ENCODE data around the gene SFTPB.

Gene SFTPB

GRCh38 chr2:85702172-85702571 lies 34.2 kb upstream of the SFTPB start:
- DNase-seq (ENCODE audit: low read depth) = no peak

DNA sequence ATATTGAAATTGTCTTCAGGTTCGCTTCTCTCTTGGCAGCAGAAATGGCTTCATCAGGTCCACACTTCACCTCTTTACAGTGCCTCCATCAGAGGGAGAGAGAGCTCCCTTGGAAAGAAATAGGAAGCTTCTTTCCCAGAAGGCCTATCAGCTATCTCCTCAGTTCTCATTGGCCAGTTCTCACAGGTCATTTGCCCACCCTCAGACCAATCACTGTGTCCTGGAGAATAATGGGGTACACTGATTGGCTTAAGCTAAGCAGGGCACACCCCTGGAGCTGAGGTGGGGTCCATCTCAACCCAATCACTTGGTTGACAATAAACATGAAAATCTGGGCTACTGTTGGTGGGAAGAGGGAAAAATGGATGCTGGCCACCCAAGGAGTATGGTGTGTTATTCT lies 31.3 kb upstream of the SFTPB start:
- no peak for DNase-seq (ENCODE audit: low read depth)

DNA sequence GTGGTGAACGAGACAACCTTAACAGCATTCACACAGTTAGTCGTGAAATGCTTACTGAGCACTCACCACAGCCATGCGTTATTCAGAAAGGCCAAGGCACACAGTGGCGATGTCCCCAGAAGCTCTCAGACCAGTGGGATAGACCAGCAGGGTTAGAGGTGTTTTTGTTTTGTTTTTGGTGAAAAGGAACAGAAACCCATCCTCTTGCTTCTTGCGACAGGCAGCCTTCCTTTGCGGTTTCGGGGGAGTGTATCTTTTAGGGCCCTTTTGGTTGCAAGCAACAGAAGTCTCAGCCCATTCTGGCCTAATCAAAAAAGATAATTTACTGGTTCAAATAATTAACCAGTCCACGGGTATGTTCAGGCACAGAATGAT lies 30.9 kb upstream of the SFTPB start:
- DNase-seq (ENCODE audit: low read depth) = no peak

DNA sequence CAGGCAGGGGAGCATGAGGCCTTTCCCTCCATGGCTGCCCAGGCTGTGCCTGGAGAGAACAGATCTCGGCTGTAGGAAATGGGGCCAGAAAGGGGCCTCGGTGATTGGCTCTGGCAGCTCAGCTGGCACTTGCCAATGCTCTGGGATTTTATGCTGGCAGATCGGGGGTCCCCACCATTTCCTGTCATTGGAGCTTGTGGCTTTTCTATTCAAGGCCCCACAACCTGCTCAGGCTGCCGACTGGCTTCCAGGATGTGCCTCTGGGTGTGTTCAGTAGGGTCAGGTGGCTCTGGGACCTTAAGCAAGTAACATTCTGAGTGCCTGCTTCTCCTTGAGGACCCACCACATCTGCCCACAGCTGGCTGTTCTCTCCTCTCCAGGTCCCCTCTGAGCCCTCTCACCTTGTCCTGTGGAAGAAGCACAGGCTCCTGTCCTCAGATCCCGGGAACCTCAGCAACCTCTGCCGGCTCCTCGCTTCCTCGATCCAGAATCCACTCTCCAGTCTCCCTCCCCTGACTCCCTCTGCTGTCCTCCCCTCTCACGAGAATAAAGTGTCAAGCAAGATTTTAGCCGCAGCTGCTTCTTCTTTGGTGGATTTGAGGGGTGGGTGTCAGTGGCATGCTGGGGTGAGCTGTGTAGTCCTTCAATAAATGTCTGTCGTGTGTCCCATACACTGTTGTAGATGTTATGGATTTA lies 30.3 kb upstream of the SFTPB start:
- no peak for DNase-seq (ENCODE audit: low read depth)

- no peak for DNase-seq (ENCODE audit: low read depth)
Observed at GRCh38 chr2:85697716-85698115, 29.7 kb upstream of the SFTPB start.

DNA sequence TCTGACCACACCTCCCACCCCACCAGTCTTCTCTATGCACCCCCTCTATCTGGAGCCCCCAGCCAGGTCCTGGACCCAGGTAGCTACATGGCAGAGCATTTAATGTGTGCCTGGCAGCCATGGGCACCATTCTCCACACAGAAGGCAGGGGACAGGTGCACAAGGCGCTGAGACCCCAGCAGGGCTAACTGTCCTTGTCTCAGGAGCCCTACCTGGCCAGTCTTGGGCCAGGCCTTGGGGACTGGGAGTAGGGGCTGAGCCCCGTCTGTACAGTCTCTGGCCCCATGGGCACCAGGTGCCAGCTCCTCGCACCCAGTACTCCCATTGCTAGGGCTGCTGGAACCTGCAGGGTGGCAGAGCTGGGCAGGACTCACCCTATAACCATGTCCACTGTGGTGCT lies 29.1 kb upstream of the SFTPB start:
- DNase-seq (ENCODE audit: low read depth) = no peak

GRCh38 chr2:85695691-85696668 lies 28.0 kb upstream of the SFTPB start:
- DNase-seq (ENCODE audit: low read depth) = no peak

DNA sequence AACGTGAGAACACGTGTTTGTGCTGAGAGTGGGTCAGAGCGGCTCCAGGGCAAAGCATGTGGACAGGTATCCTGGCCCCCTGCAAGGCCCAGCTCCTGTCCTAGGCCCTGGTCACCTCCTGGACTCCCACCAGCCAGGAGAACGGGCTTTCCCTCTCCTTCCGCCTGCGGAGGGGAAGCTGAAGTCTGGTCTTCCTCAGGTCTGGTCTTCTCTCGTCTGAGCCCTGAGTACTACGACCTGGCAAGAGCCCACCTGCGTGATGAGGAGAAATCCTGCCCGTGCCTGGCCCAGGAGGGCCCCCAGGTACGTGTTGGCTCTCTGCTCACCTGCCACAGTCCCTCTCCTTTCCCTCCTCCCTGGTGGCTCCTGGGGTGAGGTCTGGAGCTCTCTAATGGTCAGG lies 27.1 kb upstream of the SFTPB start:
- no peak for DNase-seq (ENCODE audit: low read depth)

DNA sequence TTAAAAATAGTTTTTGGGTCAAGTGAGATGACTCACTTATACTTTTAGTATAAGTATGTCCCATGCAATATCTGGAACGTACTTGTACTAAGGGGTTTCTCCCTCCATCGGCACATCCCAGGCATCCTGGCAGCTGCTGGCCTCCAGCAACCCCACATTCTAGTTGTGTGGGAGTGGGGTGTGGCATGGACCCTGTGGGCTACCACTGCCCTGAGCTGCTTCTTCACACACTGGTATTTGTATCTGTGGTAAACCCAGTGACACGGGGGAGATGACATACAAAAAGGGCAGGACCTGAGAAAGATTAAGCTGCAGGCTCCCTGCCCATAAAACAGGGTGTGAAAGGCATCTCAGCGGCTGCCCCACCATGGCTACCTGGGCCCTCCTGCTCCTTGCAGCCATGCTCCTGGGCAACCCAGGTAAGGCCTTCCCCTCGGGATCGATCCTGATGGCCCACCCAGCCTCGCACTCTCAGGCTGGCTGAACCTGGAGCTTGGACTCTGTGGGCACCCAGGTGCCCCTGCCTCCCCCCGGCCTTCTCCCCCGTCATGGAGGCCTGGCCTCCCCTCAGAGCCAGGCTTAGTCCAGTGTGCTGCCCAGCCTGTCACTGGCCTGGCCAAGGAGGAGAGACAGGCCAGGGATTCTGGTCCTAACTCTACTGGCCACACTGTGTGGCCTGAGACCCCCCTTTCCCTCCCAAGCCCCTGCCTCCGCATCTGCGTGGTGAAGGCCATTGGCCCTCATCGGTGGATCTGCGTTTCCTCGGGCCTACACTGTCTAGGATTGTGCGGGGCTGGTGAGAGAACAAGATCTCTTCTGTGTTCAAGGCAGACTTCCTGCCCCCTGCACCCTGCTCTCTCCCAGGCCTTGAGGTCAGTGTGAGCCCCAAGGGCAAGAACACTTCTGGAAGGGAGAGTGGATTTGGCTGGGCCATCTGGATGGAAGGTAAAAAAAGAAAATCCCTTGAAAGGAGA lies 26.3 kb upstream of the SFTPB start, which contains the start of gene GNLY:
Gene GNLY (plus strand): TSS at position 307 of the 974 bp plus-strand sequence. CDS start 61 bp downstream, at position 368.
- no peak for DNase-seq (ENCODE audit: low read depth)

DNA sequence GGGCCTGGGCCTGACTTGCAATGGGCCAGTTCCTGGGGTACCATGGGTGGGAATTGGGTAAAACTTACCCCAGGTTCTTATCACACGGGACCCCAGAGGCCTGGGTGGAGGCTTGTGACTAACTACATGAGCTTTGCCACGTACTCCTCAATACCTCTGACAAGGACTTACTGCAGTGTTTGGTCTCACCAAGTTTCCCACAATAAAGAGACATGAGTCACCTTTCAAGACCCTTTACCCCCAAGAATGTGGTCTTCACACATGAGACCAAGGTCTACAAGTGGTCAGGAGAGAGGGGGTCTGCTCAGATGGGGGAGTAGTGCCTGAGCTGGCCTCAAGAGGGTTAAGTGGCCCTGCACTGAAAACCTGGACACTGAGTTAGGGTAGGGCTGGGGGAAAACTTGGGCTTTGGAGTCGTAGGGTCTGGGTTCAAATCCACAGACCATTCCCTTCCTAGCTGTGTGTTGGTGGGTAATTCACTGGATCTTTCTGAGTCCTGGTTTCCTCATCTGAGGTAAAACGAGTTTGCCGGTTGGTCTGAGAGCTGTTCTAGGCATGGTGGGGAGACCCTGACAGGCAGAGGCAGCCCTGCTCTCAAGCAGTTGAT lies 24.1 kb upstream of the SFTPB start:
- DNase-seq (ENCODE audit: low read depth) = no peak

DNA sequence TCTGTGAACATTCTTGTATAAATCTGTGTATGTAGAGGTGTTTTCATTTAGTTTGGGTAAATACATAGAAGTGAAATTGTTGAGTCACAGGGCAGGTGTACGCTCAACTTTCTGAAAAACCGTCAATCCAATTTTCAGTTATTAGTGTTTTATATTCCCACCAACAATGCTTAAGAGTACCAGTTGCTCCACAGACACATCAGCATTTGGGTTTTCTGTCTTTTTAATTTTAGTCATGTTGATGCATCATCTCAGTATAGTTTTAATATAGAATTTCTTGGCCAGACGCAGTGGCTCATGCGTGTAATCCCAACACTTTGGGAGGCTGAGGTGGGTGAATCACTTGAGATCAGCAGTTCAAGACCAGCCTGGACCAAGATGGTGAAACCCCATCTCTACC lies 22.9 kb upstream of the SFTPB start:
- DNase-seq (ENCODE audit: low read depth) = no peak

DNA sequence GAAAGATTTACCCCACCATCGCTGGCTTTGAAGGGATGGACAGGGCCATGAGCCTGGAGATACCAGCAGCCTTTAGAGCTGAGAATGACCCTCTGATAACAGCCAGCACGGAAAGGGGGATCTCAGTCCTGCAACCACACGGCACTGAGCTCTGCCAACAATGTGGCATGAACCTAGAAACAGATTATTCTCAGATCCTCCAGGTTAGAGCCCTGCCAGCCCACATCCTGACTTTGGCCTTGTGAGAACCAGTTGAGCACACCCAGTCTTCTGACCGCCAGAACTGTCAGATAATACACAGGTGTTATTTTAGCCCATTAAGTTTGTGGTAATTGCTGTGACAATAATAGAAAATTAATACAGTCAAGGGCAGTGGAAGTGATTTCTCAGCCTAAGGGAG lies 16.8 kb upstream of the SFTPB start:
- DNase-seq (ENCODE audit: low read depth) = no peak

DNA sequence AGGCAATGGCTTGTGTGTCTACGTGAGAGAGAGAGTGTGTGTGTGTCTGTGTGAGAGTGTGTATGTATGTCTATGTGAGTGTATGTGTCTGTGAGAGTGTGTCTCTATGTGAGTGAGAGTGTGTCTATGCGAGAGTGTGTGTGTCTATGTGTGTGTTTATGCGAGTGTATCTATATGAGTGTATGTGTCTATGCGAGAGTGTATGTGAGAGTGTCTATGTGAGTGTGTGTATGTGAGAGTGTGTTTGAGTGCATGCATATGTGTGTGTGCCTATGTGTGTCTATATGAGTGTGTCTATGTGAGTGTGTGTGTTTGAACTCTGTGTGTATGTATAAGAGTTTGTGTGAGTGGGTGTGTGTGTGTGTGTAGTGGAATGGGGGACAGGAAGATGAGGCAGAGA lies 16.4 kb upstream of the SFTPB start:
- DNase-seq (ENCODE audit: low read depth) = no peak

DNA sequence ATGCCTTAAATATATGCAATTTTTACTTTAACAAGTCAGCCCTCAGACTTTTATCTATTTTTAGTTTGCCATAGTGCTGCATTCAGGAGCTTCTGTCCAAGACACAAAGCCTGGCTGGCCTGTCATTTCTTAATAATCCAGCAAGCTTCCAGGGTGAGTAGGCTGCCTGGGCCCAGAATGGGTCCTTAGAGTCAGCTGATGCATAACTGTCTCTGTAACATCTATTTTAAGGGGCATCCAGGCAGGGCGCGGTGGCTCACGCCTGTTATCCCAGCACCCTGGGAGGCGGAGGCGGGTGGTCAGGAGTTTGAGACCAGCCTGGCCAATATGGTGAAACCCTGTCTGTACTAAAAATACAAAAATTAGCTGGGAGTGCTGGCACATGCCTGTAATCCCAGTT lies 14.4 kb upstream of the SFTPB start:
- DNase-seq (ENCODE audit: low read depth) = no peak

- DNase-seq (ENCODE audit: low read depth) = no peak
Observed at GRCh38 chr2:85681776-85682175, 13.8 kb upstream of the SFTPB start.

- DNase-seq (ENCODE audit: low read depth) = no peak
Observed at GRCh38 chr2:85681372-85681763, 13.4 kb upstream of the SFTPB start.

- DNase-seq (ENCODE audit: low read depth) = no peak
Observed at GRCh38 chr2:85680707-85681371, 12.8 kb upstream of the SFTPB start.

DNA sequence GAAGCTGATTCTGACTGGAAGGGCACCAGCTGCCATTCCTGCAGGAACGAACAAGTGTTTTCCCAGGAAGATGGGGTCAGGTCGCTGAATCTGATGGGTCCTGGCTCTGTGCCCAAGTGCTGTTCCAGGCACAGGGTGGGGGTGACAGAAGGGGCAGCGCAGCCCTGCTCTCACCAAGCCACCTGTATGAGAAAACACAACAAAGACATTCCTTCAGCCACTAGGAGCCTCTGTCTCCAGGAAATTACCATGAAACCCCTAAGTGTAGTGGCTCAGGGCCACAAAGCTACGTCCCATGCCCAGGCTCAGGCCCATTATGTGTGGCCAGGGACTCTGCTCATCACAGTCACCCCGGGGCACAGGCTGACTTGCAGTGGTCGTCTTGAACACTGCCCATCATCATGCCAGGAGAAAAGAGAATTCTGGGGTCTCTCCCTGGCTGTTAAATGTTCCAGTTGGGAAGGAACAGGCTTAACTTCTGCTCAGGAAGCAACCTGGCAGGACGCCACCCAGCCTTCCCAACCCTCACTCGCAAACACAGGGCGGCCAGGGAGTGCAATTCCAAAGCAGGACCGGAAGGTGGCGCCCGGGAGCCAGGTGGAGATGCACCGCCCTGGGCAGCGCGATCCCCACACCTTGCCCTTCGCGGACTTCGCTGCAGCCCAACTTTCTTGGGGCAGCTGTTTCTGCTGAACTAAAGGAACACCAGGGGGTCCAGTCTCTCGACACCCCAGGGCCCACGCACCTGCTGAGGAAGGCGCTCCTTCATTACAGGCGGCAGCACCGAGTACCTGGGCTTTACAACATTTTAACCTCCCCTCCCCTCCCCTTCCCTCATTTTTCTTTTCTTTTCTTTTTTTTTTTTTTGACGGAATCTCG lies 11.0 kb upstream of the SFTPB start:
- peak; percentile 72 for DNase-seq (ENCODE audit: low read depth)

GRCh38 chr2:85678377-85678776 lies 10.4 kb upstream of the SFTPB start:
- no peak for DNase-seq (ENCODE audit: low read depth)
